OCI-LY1 (cell line): Measurements from ENCODE around the gene SEL1L2.

ENCODE experiments used
- EZH2 ChIP-seq: fragments of 200-600 bp; sonication (generic), shearing (Covaris generic); IDR thresholded peaks from 2 replicates; pipeline ENCODE4 v1.8.0; 2017; ENCODE audit warnings: borderline replicate concordance, mixed run types, mild to moderate bottlenecking, antibody characterized with exemption, low read length, moderate library complexity, mixed read lengths
- TF ChIP-seq, protein P1 (sequence below): fragments of 200-600 bp; sonication (generic), shearing (Covaris generic); IDR thresholded peaks from 2 replicates; pipeline ENCODE4 v1.5.1; 2017; ENCODE audit warnings: mild to moderate bottlenecking, antibody characterized with exemption, low read length, moderate library complexity, mixed read lengths

DNA sequence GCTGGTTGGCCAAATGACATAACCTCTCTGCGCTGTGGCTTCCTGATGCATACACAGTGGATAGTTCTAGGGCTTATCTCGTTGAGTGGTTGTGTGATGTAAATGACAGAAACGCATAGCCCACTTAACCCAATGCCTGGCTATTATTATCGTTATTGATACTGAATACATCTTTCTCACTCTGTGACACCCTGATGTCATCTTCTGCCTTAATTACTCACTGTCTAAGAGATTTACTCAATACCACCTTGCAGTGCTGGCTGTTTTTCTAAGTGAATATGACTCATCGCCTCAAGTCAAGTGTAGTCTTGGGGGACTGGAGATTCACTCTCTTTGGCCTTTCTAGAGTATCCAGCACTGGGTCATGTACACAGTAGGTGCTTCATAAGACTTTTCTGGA is 132.0 kb downstream of the SEL1L2 start:
- no peak for TF ChIP-seq EZH2
- TF ChIP-seq, protein P1, sequence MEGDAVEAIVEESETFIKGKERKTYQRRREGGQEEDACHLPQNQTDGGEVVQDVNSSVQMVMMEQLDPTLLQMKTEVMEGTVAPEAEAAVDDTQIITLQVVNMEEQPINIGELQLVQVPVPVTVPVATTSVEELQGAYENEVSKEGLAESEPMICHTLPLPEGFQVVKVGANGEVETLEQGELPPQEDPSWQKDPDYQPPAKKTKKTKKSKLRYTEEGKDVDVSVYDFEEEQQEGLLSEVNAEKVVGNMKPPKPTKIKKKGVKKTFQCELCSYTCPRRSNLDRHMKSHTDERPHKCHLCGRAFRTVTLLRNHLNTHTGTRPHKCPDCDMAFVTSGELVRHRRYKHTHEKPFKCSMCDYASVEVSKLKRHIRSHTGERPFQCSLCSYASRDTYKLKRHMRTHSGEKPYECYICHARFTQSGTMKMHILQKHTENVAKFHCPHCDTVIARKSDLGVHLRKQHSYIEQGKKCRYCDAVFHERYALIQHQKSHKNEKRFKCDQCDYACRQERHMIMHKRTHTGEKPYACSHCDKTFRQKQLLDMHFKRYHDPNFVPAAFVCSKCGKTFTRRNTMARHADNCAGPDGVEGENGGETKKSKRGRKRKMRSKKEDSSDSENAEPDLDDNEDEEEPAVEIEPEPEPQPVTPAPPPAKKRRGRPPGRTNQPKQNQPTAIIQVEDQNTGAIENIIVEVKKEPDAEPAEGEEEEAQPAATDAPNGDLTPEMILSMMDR = no peak
